KG1 (cell line): ENCODE measurements around the gene DLL3.

ENCODE experiments used
- DNase-seq: peaks from one replicate; lab custom pipeline; 2025; lab: John Stamatoyannopoulos, UW

Gene DLL3

DNA sequence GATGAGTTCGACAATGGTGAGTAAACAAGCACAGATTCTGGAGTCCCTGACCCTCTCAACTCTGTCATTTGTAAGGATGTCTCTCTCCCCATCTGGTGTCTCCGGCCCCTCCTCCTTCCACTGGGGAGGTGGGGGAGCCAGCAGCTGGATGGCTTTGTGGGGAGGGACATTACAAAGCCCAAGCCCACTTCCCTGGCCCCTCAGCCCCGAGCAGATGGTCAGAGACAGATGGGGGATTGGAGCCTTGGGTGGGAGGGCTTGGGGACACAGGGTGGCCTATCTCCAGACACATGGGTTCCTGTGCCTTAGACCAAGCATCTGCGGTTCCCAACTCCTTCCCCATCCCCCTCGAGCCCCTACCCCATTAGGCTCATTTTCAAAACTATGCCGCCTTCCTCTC is 15.6 kb upstream of the DLL3 start:
- no peak for DNase-seq

GRCh38 chr19:39489756-39490155 is 9.0 kb upstream of the DLL3 start:
- no peak for DNase-seq

- DNase-seq, result no peak
These were observed 6.5 kb upstream of the DLL3 start for GRCh38 chr19:39492225-39492624.

GRCh38 chr19:39492788-39493187 is 6.0 kb upstream of the DLL3 start:
- DNase-seq, result no peak

GRCh38 chr19:39494661-39495060 is 4.1 kb upstream of the DLL3 start:
- no peak for DNase-seq

- DNase-seq, result no peak
These were observed 2.7 kb upstream of the DLL3 start for GRCh38 chr19:39496063-39496462.

DNA sequence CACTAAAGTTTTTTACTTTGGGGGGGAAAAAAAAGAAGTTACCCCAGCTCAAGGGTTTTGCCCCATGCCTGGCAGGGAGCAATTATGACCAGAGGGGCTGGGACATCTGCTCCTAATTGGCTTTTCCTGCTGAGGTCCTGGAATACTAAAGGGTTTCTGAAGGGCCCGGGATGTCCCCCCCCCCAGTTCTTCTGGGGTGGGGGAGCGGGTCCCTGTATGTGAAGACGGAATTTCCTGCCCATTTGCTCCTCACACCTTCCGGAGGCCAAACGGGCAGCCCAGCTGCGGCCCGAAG is 1.1 kb upstream of the DLL3 start:
- no peak for DNase-seq

DNA sequence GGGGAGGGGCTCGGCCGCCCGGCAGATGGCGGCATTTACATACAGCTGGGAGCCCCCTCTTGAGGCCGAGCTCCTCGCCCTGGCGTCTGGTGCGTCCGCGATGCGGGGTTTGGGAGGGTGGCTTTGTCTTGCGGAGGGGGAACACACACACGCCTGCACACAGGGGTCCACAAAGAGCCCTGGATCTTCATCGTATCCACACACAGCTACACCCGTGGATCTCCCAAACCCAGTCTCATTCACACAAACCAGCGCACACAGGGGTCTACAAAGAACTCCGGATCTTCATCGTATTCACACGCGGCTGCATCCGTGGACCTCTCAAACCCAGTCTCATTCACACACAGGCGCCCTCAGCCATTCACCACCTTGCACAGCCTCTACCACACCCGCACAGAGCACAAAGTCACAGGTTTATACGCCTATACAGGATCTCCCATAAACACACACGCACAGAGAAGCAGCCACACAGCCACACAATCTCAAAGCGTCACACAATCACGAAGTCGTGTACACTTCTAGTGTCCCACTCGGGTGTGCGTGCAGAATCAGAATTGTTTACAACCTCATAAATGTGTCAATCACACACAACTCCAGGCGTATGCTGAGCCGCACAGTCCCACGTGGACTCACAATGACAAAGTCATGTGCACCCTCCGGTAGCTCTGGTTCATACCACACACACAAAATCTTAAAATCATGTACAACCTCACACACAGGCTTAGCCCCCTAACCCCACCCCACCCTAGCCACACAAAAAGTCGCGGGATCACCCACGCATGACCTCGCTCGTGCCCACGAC is 550 bp upstream of the DLL3 start:
- no peak for DNase-seq

- DNase-seq, result no peak
These were observed 1.2 kb downstream of the DLL3 start for GRCh38 chr19:39499932-39500331.

GRCh38 chr19:39500543-39500942 is 1.8 kb downstream of the DLL3 start:
- DNase-seq, result no peak

DNA sequence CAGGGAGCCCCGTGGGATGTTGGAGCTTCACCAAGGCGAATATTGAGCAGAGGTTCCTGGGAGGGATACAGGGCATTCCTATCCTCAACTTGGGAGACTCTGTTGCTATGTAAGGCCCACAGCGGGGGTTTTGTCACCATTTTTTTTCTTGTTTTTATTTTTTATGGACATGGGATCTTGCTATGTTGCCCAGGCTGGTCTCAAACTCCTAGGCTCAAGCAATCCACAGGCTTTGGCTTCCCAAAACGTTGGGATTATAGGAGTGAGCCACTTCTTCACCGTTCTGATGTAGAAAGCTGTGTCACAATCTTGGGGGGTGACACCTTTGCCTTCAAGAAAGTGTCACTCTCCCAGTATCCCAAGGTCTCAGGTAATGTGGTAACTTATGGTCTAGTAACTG is 2.6 kb downstream of the DLL3 start:
- no peak for DNase-seq

- DNase-seq, result peak; percentile 44
These were observed 4.1 kb downstream of the DLL3 start for GRCh38 chr19:39502640-39503417.

GRCh38 chr19:39506598-39506943 is 7.8 kb downstream of the DLL3 start:
- DNase-seq, result no peak

DNA sequence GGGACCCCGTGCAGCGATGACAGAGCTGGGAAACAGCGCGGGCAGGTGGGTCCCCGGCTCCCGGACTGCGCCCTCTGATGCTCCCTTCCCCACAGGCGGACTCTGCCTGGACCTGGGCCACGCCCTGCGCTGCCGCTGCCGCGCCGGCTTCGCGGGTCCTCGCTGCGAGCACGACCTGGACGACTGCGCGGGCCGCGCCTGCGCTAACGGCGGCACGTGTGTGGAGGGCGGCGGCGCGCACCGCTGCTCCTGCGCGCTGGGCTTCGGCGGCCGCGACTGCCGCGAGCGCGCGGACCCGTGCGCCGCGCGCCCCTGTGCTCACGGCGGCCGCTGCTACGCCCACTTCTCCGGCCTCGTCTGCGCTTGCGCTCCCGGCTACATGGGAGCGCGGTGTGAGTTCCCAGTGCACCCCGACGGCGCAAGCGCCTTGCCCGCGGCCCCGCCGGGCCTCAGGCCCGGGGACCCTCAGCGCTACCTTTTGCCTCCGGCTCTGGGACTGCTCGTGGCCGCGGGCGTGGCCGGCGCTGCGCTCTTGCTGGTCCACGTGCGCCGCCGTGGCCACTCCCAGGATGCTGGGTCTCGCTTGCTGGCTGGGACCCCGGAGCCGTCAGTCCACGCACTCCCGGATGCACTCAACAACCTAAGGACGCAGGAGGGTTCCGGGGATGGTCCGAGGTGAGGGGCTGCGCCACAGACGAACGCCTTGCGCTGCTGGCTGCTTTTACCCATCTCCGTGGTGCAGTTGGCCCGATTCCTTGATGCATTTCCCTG is 8.4 kb downstream of the DLL3 start:
- no peak for DNase-seq

- DNase-seq, result no peak
These were observed 9.1 kb downstream of the DLL3 start for GRCh38 chr19:39507715-39508364.

GRCh38 chr19:39508629-39509028 is 9.9 kb downstream of the DLL3 start:
- DNase-seq, result no peak

- no peak for DNase-seq
These were observed 10.5 kb downstream of the DLL3 start for GRCh38 chr19:39509233-39509632.

DNA sequence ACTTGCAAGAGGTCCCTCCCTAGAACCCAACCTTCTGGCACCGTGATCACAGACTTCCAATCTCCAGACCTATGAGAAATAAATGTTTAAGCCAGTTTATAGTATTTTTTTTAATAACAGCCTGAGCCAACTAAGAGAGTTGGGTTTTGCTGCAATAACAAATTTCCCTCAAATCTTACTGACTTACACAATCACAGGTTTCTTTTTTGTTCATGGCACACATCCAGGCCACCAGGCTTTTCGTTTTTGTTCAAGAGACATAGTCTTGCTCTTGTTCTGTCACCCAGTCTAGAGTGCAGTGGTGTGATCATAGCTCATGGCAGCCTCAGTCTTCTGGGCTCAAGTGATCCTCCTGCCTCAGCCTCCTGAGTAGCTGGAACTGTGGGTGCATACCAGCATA is 14.2 kb downstream of the DLL3 start:
- DNase-seq, result no peak

- no peak for DNase-seq
These were observed 16.2 kb downstream of the DLL3 start, which contains the start of gene SELENOV for GRCh38 chr19:39514840-39515550. TSS of gene SELENOV (plus strand) at chr19:39515139. CDS start at chr19:39515213, 74 bp downstream.

DNA sequence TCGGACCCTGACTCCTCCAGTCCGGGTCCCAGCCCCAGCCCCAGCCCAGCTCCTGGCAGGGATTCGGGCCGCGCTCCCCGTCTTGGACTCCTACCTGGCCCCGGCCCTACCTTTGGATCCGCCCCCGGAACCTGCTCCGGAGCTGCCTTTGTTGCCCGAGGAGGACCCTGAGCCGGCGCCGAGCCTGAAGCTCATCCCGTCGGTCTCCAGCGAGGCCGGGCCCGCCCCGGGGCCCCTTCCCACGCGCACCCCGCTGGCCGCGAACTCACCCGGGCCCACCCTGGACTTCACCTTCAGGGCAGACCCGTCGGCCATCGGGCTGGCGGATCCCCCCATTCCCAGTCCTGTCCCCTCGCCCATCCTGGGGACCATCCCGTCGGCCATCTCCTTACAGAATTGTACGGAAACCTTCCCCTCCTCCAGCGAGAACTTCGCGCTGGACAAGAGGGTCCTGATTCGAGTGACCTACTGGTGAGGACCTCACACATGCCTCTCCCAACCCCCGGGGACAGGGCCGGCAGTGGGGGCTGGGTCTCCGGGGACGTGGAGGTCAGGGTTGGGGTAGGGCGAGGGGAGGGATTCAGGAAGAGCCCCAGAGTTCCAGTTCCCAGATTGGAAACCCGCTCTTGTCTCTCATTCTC is 16.9 kb downstream of the DLL3 start:
- no peak for DNase-seq

- no peak for DNase-seq
These were observed 17.5 kb downstream of the DLL3 start for GRCh38 chr19:39516270-39516669.
